ENCODE measurements around the gene CEACAM16.

DNA sequence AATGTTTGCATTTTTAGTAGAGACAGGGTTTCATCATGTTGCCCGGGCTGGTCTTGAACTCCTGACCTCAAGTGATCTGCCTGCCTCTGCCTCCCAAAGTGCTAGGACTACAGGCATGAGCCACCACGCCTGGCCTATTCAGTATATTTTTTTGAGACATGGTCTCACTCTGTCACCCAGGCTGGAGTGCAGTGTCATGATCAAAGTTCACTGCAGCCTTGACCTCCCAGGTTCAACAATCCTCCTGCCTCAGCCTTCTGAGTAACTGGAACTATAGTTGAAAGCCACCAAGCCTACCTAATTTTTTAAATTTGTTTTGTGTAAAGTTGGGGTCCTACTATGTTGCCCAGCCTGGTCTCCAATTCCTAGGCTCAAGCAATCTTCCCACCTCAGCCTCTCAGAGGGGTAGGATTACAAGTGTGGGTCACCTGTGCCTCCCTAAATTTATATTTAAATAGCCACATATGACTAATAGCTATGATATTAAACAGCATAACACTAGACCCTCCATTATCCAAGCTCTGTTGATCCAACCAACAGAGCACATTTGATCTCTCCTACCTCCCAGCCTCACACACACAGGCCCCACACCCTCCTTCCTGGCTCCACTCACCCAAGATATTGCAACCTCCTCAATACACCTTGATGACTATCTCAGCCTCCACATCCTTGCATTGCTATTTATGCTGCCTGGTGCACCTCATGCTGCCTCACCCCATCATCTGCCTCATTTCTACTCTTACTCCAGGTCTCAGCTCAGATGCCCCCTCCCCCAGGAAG is 29.8 kb upstream of the CEACAM16 start:
- no peak for TF ChIP-seq POLR2G (IDR thresholded peaks at IDR 0.05; ENCODE audit: low read depth, low read length)
- TF ChIP-seq POLR2A (conservative IDR thresholded peaks at IDR 0.05) = no peak
- no peak for TF ChIP-seq CTCF (IDR thresholded peaks at IDR 0.05 in 2 of 3, conservative IDR thresholded peaks at IDR 0.05 in 1 of 3; ENCODE audit: insufficient read depth in 2 of 3, low read depth in 1 of 3, low read length in 3 of 3)
- TF ChIP-seq SMARCC2 (IDR thresholded peaks at IDR 0.05; ENCODE audit: low read depth) = no peak
- no peak for TF ChIP-seq SMAD3 (CRISPR knock-in tag; conservative IDR thresholded peaks at IDR 0.05)
- TF ChIP-seq SMARCB1 (IDR thresholded peaks at IDR 0.05; ENCODE audit: insufficient read length, low read depth) = no peak
- TF ChIP-seq, protein P1, sequence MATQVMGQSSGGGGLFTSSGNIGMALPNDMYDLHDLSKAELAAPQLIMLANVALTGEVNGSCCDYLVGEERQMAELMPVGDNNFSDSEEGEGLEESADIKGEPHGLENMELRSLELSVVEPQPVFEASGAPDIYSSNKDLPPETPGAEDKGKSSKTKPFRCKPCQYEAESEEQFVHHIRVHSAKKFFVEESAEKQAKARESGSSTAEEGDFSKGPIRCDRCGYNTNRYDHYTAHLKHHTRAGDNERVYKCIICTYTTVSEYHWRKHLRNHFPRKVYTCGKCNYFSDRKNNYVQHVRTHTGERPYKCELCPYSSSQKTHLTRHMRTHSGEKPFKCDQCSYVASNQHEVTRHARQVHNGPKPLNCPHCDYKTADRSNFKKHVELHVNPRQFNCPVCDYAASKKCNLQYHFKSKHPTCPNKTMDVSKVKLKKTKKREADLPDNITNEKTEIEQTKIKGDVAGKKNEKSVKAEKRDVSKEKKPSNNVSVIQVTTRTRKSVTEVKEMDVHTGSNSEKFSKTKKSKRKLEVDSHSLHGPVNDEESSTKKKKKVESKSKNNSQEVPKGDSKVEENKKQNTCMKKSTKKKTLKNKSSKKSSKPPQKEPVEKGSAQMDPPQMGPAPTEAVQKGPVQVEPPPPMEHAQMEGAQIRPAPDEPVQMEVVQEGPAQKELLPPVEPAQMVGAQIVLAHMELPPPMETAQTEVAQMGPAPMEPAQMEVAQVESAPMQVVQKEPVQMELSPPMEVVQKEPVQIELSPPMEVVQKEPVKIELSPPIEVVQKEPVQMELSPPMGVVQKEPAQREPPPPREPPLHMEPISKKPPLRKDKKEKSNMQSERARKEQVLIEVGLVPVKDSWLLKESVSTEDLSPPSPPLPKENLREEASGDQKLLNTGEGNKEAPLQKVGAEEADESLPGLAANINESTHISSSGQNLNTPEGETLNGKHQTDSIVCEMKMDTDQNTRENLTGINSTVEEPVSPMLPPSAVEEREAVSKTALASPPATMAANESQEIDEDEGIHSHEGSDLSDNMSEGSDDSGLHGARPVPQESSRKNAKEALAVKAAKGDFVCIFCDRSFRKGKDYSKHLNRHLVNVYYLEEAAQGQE (IDR thresholded peaks at IDR 0.05; ENCODE audit: borderline replicate concordance) = no peak
- TF ChIP-seq, protein P1 (CRISPR knock-in tag; IDR thresholded peaks at IDR 0.05; ENCODE audit: low read depth) = no peak
- no peak for TF ChIP-seq SNRNP70 (optimal IDR thresholded peaks at IDR 0.05; ENCODE audit: low read depth, low read length)
- TF ChIP-seq MTA1 (IDR thresholded peaks at IDR 0.05; ENCODE audit: borderline replicate concordance) = no peak
- TF ChIP-seq CEBPB (tag; IDR thresholded peaks at IDR 0.05) = no peak
- no peak for TF ChIP-seq FOXP4 (CRISPR knock-in tag; IDR thresholded peaks at IDR 0.05; ENCODE audit: borderline replicate concordance)
- no peak for TF ChIP-seq CHD4 (IDR thresholded peaks at IDR 0.05; ENCODE audit: insufficient read depth, insufficient replicate concordance, low read depth, low read length, poor library complexity, severe bottlenecking)
